GM23338 (cell line): ENCODE results near the gene UBA1. TPM values are rescaled to one million over a fixed set of nuclear protein-coding genes. Genes with fewer than 3 reads are reported as not detected.

Experiments
- ATAC-seq: fragments of 200-7000 bp; cut with Tn5 transposase; 3 replicates; pipeline ENCODE4 v1.9.1; 2020
- DNase-seq: peaks from one replicate; pipeline ENCODE4 v3.0.0-alpha.2; 2015; ENCODE audit warnings: low spot score
- H2AFZ ChIP-seq: fragments of 200-600 bp; sonication (generic); 2 replicates; pipeline ENCODE4 v1.8.0; 2016; ENCODE audit warnings: antibody characterized with exemption, mild to moderate bottlenecking, moderate library complexity
- H3F3A ChIP-seq: fragments of 200-600 bp; sonication (generic); replicated peaks from 2 replicates; pipeline ENCODE4 v1.8.0; 2017; ENCODE audit warnings: antibody characterized with exemption, mixed run types, low read depth
- H3K27ac ChIP-seq: fragments of 200-600 bp; sonication (generic); 2 replicates; pipeline ENCODE4 v1.6.1; 2016; ENCODE audit warnings: low read depth
- H3K27me3 ChIP-seq: fragments of 200-600 bp; sonication (generic); 2 replicates; pipeline ENCODE4 v1.8.0; 2016; ENCODE audit warnings: mild to moderate bottlenecking, mixed run types, moderate library complexity; ENCODE audit not compliant: insufficient read depth
- H3K36me3 ChIP-seq: fragments of 200-600 bp; sonication (generic); 2 replicates; pipeline ENCODE4 v1.8.0; 2016; ENCODE audit warnings: mild to moderate bottlenecking; ENCODE audit not compliant: insufficient read depth
- H3K4me1 ChIP-seq: fragments of 200-600 bp; sonication (generic); 2 replicates; pipeline ENCODE4 v1.8.0; 2016; ENCODE audit warnings: mild to moderate bottlenecking, moderate library complexity; ENCODE audit not compliant: insufficient read depth
- H3K4me2 ChIP-seq: fragments of 200-600 bp; sonication (generic); 2 replicates; pipeline ENCODE4 v1.7.1; 2017; ENCODE audit warnings: mixed run types
- H3K4me3 ChIP-seq: fragments of 200-600 bp; sonication (generic); 2 replicates; pipeline ENCODE4 v1.6.1; 2016; ENCODE audit warnings: mixed run types
- H3K79me2 ChIP-seq: fragments of 200-600 bp; sonication (generic); replicated peaks from 2 replicates; pipeline ENCODE4 v1.8.0; 2017; ENCODE audit warnings: mild to moderate bottlenecking; ENCODE audit not compliant: insufficient read depth
- H3K9me2 ChIP-seq: fragments of 200-600 bp; sonication (generic); 2 replicates; pipeline ENCODE4 v1.8.0; 2017; ENCODE audit not compliant: insufficient read depth
- H4K20me1 ChIP-seq: fragments of 200-600 bp; sonication (generic); replicated peaks from 2 replicates; pipeline ENCODE4 v1.8.0; 2017; ENCODE audit warnings: mild to moderate bottlenecking; ENCODE audit not compliant: insufficient read depth
- H3K27ac Mint-ChIP-seq: 2 replicates; pipeline ENCODE4 v1.8.0; 2020; ENCODE audit warnings: inconsistent platforms, mild to moderate bottlenecking, moderate library complexity, mixed read lengths
- H3K27me3 Mint-ChIP-seq: 3 replicates; pipeline ENCODE4 v1.8.0; 2022; ENCODE audit warnings: low read depth, mild to moderate bottlenecking, moderate library complexity, mixed read lengths, inconsistent platforms; ENCODE audit not compliant: insufficient read depth, poor library complexity
- H3K36me3 Mint-ChIP-seq: 3 replicates; pipeline ENCODE4 v1.8.0; 2021; ENCODE audit warnings: low read depth, mild to moderate bottlenecking, inconsistent platforms, moderate library complexity, mixed read lengths
- H3K4me1 Mint-ChIP-seq: 3 replicates; pipeline ENCODE4 v1.8.0; 2020; ENCODE audit warnings: mild to moderate bottlenecking, inconsistent platforms, mixed read lengths
- H3K4me3 Mint-ChIP-seq: 3 replicates; pipeline ENCODE4 v1.8.0; 2021; ENCODE audit warnings: moderate library complexity, mild to moderate bottlenecking, inconsistent platforms, mixed read lengths
- H3K9me3 Mint-ChIP-seq: 3 replicates; pipeline ENCODE4 v1.8.0; 2020; ENCODE audit warnings: moderate library complexity, mild to moderate bottlenecking, inconsistent platforms, mixed read lengths
- CREB1 ChIP-seq: fragments of 250-450 bp; sonication (Bioruptor Pico); IDR thresholded peaks from 2 replicates; pipeline ENCODE4 v1.5.0; 2020; ENCODE audit warnings: low read depth, mild to moderate bottlenecking, moderate library complexity
- CTCF ChIP-seq, 2 experiments: fragments of 200-600 bp in 1 of 2; sonication (generic) in 1 of 2; conservative IDR thresholded peaks; 2 replicates each; pipeline versions ENCODE4 v1.5.1 to v1.6.1; 2016 to 2017; ENCODE audit warnings: antibody characterized with exemption in 2 of 2, low read depth in 2 of 2, mild to moderate bottlenecking in 2 of 2, moderate library complexity in 1 of 2
- ETS1 ChIP-seq: IDR thresholded peaks from 2 replicates; pipeline ENCODE4 v1.6.1; 2016; ENCODE audit warnings: antibody characterized with exemption
- EZH2 ChIP-seq: fragments of 200-600 bp; sonication (generic); IDR thresholded peaks from one replicate; pipeline ENCODE4 v1.8.0; 2017; ENCODE audit warnings: antibody characterized with exemption, mild to moderate bottlenecking, low read depth; ENCODE audit not compliant: unreplicated experiment
- EZH2phosphoT487 ChIP-seq: fragments of 200-600 bp; sonication (generic); IDR thresholded peaks from one replicate; pipeline ENCODE4 v1.8.1; 2018; ENCODE audit warnings: antibody characterized with exemption; ENCODE audit not compliant: unreplicated experiment
- JUNB ChIP-seq: IDR thresholded peaks from one replicate; pipeline ENCODE4 v1.6.1; 2016; ENCODE audit warnings: antibody characterized with exemption; ENCODE audit not compliant: unreplicated experiment
- NANOG ChIP-seq: IDR thresholded peaks from 2 replicates; pipeline ENCODE4 v1.6.1; 2016; ENCODE audit warnings: antibody characterized with exemption, borderline replicate concordance
- STAT1 ChIP-seq: IDR thresholded peaks from one replicate; pipeline ENCODE4 v1.6.1; 2016; ENCODE audit warnings: antibody characterized with exemption; ENCODE audit not compliant: unreplicated experiment
- ZNF114 ChIP-seq: fragments of 250-450 bp; sonication (Bioruptor Pico); IDR thresholded peaks from 2 replicates; pipeline ENCODE4 v1.5.0; 2020; ENCODE audit warnings: mild to moderate bottlenecking, moderate library complexity
- ZNF331 ChIP-seq: fragments of 250-450 bp; sonication (Bioruptor Pico); IDR thresholded peaks from 2 replicates; pipeline ENCODE4 v1.5.0; 2020; ENCODE audit warnings: low read depth, mild to moderate bottlenecking, moderate library complexity
- ZNF462 ChIP-seq: fragments of 250-450 bp; sonication (Bioruptor Pico); IDR thresholded peaks from 2 replicates; pipeline ENCODE4 v1.5.0; 2020; ENCODE audit warnings: mild to moderate bottlenecking, moderate library complexity
- polyA plus RNA-seq: library from polyadenylated mRNA; unstranded; fragments of >200 nt; fragmentation: Nextera tagmentation; extraction: Ambion mirVana; gene quantifications from 2 replicates; pipeline ENCODE4 v1.2.1, GENCODE V29; 2016
- total RNA-seq: library from RNA; depleted of rRNA; stranded (reverse); fragments of >200 nt; shearing (Covaris generic); gene quantifications from 2 replicates; pipeline ENCODE4 v1.2.3, GENCODE V29; 2014

Gene UBA1
- total and polyA plus RNA-seq, 2 experiments from 2014 or later = 104 to 377 TPM

GRCh38 chrX:47169273-47169672 lies 24.4 kb upstream of the UBA1 start:
- H3K36me3 ChIP-seq = no peaks in the 10 kb centered on the region
- H3K79me2 ChIP-seq = peaks cover 18% of the 10 kb centered on the region; the same call in 1 of the 2 replicates
- H3K27ac ChIP-seq = no peak overlapping the region
- no peaks in the 10 kb centered on the region for H3K9me2 ChIP-seq
- DNase-seq = no peak
- Mint-ChIP-seq H3K4me1 (no peaks in the 10 kb centered on the region; the same call in 2 of the 3 replicates), H3K27me3 (peaks cover 3% of the 10 kb centered on the region), H3K36me3 (peaks cover 31% of the 10 kb centered on the region), H3K27ac (no peak overlapping the region), H3K9me3 (no peaks in the 10 kb centered on the region; the same call in 2 of the 3 replicates), H3K4me3 (no peak overlapping the region)
- ATAC-seq = no peak
- TF ChIP-seq EZH2 (no peak), NANOG (no peak), ZNF331 (no peak), CTCF (conservative IDR thresholded peaks at IDR 0.05; ENCODE audit: low read depth in 2 of 2) (no peak), EZH2phosphoT487 (no peak), CREB1 (no peak), ZNF462 (CRISPR knock-in tag) (no peak), ETS1 (no peak), JUNB (no peak), ZNF114 (CRISPR knock-in tag) (no peak), STAT1 (no peak)
- no peaks in the 10 kb centered on the region for H3K27me3 ChIP-seq
- H3K4me1 ChIP-seq = no peaks in the 10 kb centered on the region
- no peak overlapping the region for H3K4me3 ChIP-seq
- H4K20me1 ChIP-seq = no peaks in the 10 kb centered on the region
- H3K4me2 ChIP-seq = no peak overlapping the region
- no peaks in the 10 kb centered on the region for H3F3A ChIP-seq
- H2AFZ ChIP-seq = no peak overlapping the region
